Mucosa of stomach (tissue), 1 donor: ENCODE measurements around the gene NOXO1.
"Not testable (repeated sequence)": the region's sequence is repeated elsewhere in the genome, so short reads cannot be mapped to it uniquely, and the experiment has no call there.

ENCODE experiments used
- H3K27me3 ChIP-seq: one replicate; pipeline ENCODE4 v1.7.0; 2013; ENCODE audit warnings: mild to moderate bottlenecking, low read length; ENCODE audit not compliant: control insufficient read depth, insufficient read depth
- H3K36me3 ChIP-seq: one replicate; pipeline ENCODE4 v1.7.0; 2013; ENCODE audit warnings: low read length; ENCODE audit not compliant: control insufficient read depth, insufficient read depth
- H3K4me1 ChIP-seq: one replicate; pipeline ENCODE4 v1.7.0; 2013; ENCODE audit warnings: mild to moderate bottlenecking, low read length; ENCODE audit not compliant: control insufficient read depth, insufficient read depth
- H3K4me3 ChIP-seq: one replicate; pipeline ENCODE4 v1.7.0; 2013; ENCODE audit warnings: low read length
- H3K9ac ChIP-seq: one replicate; pipeline ENCODE4 v1.7.0; 2013; ENCODE audit warnings: mild to moderate bottlenecking, low read length, moderate library complexity
- H3K9me3 ChIP-seq: one replicate; pipeline ENCODE4 v1.7.0; 2013; ENCODE audit warnings: mild to moderate bottlenecking, low read length, moderate library complexity; ENCODE audit not compliant: control insufficient read depth
- donor health status: Pancreatic carcinoma.

Gene NOXO1

DNA sequence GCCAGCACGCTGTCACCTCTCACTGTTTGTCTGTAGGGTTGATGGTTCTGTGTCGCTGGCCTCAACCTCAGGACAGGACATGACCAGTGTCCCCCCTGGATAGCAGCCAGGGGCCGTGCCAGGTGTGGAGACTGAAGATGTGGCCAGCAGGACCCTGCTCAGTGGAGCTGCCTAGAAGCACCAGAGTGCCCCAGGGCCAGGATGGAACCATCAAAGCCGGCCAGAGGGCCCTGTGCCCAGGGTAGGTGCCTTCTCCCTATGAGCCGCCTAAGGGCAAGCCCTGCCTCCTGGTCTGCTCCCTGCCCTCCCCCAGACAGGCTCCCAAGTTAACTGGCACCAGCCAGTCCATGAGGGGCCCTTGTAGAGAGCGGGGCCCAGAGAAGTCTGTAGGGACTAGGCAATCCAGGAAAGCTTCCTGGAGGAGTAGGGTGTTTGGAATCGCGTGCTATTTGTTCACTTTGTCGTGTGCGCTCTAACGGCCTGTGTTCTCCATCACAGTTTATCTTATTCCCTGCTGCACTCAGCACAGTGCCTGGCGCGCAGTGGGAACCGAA, 22.5 kb downstream of the NOXO1 start:
- H3K4me1 ChIP-seq: peaks cover 16% of the 10 kb centered on the region
- H3K27me3 ChIP-seq: no peaks in the 10 kb centered on the region
- peaks cover 13% of the 10 kb centered on the region for H3K36me3 ChIP-seq
- H3K4me3 ChIP-seq: no peak overlapping the region
- H3K9me3 ChIP-seq: no peaks in the 10 kb centered on the region
- no peak overlapping the region for H3K9ac ChIP-seq

- H3K9me3 ChIP-seq, H3K4me3 ChIP-seq, H3K9ac ChIP-seq, H3K27me3 ChIP-seq: not testable (repeated sequence)
- peaks cover 13% of the 10 kb centered on the region for H3K36me3 ChIP-seq
- peaks cover 16% of the 10 kb centered on the region for H3K4me1 ChIP-seq
Measured at GRCh38 chr16:1958143-1958491, 23.2 kb downstream of the NOXO1 start.

GRCh38 chr16:1957434-1958142, 23.7 kb downstream of the NOXO1 start:
- H3K4me3 ChIP-seq, H3K27me3 ChIP-seq, H3K9me3 ChIP-seq, H3K36me3 ChIP-seq, H3K9ac ChIP-seq: not testable (repeated sequence)
- peaks cover 16% of the 10 kb centered on the region for H3K4me1 ChIP-seq

DNA sequence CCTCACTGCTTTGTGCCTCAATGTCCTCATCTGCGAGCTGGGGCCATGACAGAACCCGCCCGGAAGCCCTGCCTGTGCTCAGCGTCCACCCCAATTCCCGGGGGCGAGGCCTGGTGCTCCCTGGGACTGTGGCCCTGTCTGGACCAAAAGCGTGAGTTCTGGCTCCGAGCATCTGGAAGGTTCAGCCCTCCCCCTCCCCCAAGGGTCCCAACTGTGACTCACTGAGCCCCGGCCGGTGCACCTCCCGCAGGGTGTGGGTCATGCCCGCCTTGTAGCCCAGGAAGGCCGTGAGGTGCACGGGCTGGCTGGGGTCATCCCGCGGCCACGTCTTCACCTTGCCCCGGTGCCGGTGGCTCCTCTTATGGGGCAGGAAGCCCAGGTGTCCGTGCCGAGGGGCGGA, 27.5 kb downstream of the NOXO1 start:
- H3K4me1 ChIP-seq: peaks cover 1% of the 10 kb centered on the region
- no peaks in the 10 kb centered on the region for H3K36me3 ChIP-seq
- H3K27me3 ChIP-seq: no peaks in the 10 kb centered on the region
- H3K9me3 ChIP-seq: no peaks in the 10 kb centered on the region
- no peak overlapping the region for H3K9ac ChIP-seq
- H3K4me3 ChIP-seq: no peak overlapping the region

DNA sequence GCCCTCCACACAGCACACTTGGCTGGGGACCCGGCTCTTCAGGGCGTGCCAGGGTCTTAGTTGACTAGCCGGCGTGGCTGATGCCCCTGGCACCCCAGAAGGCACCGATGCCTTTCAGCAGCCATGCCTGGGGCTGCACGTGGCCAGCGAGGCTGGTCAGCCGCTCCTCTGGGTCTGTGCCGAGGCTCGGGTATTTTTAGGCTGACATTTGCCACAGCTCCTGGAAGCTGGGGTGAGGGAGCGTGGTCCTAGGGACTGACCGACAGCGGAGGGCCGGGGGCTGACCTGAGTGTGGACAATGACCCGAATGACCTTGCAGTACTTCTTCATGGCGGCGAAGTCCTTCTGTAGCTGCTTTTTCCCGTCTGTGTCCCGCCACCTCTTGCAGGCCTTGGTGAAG, 30.7 kb downstream of the NOXO1 start:
- no peaks in the 10 kb centered on the region for H3K4me1 ChIP-seq
- no peak overlapping the region for H3K4me3 ChIP-seq
- H3K36me3 ChIP-seq: no peaks in the 10 kb centered on the region
- no peak overlapping the region for H3K9ac ChIP-seq
- no peaks in the 10 kb centered on the region for H3K27me3 ChIP-seq
- H3K9me3 ChIP-seq: no peaks in the 10 kb centered on the region

GRCh38 chr16:1950047-1950446, 31.2 kb downstream of the NOXO1 start:
- no peaks in the 10 kb centered on the region for H3K4me1 ChIP-seq
- no peak overlapping the region for H3K4me3 ChIP-seq
- H3K36me3 ChIP-seq: no peaks in the 10 kb centered on the region
- H3K9me3 ChIP-seq: no peaks in the 10 kb centered on the region
- H3K9ac ChIP-seq: no peak overlapping the region
- no peaks in the 10 kb centered on the region for H3K27me3 ChIP-seq

- Histone ChIP-seq H3K9ac (no peak overlapping the region), H3K27me3 (no peaks in the 10 kb centered on the region), H3K4me3 (no peak overlapping the region), H3K4me1 (no peaks in the 10 kb centered on the region), H3K36me3 (no peaks in the 10 kb centered on the region), H3K9me3 (no peaks in the 10 kb centered on the region)
Measured at GRCh38 chr16:1949507-1949906, 31.8 kb downstream of the NOXO1 start.

DNA sequence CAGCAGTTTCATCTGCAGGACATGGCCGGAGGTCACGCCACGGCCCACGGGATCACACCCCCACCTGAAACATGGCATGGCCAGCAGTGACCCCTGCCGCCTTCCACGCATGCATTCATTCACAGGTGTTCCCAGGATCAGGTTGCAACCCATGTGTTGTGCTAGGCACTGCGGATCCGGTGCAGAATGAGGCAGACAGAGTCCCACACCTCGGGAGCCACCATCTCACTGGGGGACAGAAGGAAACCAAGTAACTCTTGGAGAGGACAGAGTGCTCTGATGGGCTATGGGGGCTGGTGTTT, 33.9 kb downstream of the NOXO1 start:
- H3K27me3 ChIP-seq: no peaks in the 10 kb centered on the region
- H3K36me3 ChIP-seq: no peaks in the 10 kb centered on the region
- no peaks in the 10 kb centered on the region for H3K9me3 ChIP-seq
- H3K4me1 ChIP-seq: peaks cover 4% of the 10 kb centered on the region
- H3K9ac ChIP-seq: no peak overlapping the region
- no peak overlapping the region for H3K4me3 ChIP-seq

DNA sequence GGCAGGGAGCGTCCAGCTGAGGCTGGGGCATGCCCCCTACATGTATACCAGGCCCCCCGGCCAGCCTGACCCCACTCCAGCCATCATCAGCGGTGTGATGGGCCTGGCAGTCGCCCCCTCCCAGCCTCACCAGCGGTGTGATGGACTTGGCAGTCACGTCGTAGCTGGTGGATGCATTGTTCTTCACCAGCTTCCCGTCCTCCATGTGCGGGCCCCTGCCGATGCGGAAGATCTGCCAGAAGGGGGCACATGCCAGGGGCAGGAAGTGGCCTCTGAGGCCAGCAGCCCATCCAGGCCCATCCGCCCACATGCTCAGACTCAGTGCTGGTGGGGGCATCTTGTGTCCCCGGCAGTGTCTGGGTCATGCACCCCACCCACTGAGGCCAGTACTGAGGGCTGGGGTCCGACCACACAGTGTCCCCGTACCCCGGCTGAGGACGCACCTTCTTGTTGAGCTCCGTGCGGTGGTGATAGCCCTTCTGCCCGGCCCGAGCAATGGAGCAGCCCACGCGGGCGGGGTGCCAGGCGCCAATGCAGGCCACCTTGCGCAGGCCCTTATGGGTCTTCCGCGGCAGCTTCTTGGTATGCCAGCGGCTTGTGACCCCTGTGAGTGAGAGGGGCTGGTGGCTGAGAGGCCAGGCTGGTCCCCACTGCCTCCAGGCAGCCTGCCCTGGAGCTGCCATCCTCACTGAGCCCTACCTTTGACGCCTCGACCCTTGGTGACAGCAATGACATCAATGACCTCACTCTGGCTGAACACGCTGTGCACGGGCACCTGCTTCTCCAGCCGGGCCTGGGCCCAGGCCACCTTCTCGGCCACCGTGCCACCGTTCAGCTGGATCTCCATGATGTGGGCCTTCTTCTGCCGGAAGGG, 34.5 kb downstream of the NOXO1 start:
- no peaks in the 10 kb centered on the region for H3K36me3 ChIP-seq
- H3K9ac ChIP-seq: no peak overlapping the region
- peaks cover 10% of the 10 kb centered on the region for H3K4me1 ChIP-seq
- H3K4me3 ChIP-seq: no peak overlapping the region
- no peaks in the 10 kb centered on the region for H3K27me3 ChIP-seq
- no peaks in the 10 kb centered on the region for H3K9me3 ChIP-seq

DNA sequence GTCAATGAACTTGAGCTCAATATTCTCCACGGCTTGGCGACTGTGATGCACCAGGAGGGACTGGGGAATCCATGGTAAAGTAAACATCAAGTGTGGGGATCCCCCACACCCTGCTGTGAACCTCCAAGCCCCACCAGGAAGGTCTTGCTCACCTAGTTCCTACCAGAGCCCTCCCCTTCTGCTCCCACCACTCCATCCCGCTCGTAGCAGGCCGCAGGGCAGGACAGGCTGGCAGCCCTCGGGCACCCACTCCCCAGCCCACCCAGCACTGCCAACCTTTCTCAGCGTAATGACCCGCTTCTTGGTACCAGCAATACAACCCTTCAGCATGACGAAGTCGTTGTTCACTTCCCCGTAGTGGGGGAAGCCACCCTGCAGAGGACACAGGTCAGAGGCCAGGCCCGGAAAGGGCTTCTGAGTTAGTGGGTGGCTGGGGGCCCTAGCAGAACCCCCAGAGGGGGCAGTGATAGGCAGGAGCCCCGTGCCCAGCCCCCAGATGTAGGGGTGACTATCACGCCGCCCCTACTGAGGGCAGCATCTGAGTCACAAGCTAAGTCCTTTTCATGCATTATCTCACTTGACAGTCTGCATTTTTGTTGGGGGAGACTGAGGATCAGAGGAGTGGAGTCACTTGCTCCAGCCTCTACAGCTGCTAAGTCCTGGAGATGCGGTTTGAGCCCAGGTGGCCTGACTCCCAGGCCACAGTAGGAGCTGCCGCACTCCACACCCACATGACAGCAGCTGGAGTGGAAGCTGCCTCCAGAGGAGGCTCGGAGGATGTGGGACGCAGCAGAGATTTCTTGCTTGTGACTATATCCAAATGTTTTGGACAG, 35.5 kb downstream of the NOXO1 start:
- Histone ChIP-seq H3K9ac (no peak overlapping the region), H3K4me1 (peaks cover 15% of the 10 kb centered on the region), H3K36me3 (no peaks in the 10 kb centered on the region), H3K4me3 (no peak overlapping the region), H3K27me3 (no peaks in the 10 kb centered on the region), H3K9me3 (no peaks in the 10 kb centered on the region)

DNA sequence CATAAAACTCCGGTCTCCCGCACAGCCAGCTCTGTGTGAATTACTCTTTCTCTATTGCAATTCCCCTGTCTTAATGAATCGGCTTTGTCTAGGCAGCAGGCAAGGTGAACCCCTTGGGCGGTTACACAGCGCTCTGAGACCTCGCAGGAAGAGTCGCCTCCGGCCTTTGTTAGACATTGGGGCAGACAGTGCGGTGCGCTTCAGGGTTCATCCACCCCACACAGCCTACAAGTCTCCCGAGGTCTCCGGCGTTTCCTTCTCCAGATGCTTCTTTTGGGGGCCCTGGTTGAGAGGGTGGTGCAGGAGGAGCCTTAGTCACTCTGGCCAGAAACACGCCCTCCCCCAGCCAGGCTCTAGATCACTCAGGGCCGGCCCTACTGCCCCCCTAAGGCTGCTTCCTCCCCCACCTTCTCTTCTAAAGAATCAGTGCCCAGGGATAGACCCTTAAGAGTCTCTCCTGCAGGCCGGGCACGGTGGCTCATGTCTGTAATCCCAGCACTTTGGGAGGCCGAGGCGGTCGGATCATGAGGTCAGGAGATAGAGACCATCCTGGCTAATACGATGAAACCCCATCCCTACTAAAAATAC, 36.6 kb downstream of the NOXO1 start:
- H3K4me1 ChIP-seq: peaks cover 15% of the 10 kb centered on the region
- no peaks in the 10 kb centered on the region for H3K36me3 ChIP-seq
- no peak overlapping the region for H3K4me3 ChIP-seq
- H3K27me3 ChIP-seq: no peaks in the 10 kb centered on the region
- H3K9me3 ChIP-seq: no peaks in the 10 kb centered on the region
- H3K9ac ChIP-seq: no peak overlapping the region
